HepG2 (cell line): Measurements from ENCODE around the gene SERTAD3. TPM values are rescaled to one million over a fixed set of nuclear protein-coding genes. Genes with fewer than 3 reads are reported as not detected.

Experiments
- DMTF1 ChIP-seq: sonication (generic); formaldehyde crosslinking; IDR thresholded peaks from 2 replicates; pipeline ENCODE4 v1.4.0; 2020; ENCODE audit warnings: mild to moderate bottlenecking, missing genetic modification reagents
- EED ChIP-seq: sonication (generic); formaldehyde crosslinking; IDR thresholded peaks from 2 replicates; pipeline ENCODE4 v1.5.0; 2020; ENCODE audit warnings: mild to moderate bottlenecking, missing genetic modification reagents
- GTF3A ChIP-seq: sonication (generic); formaldehyde crosslinking; conservative IDR thresholded peaks from 2 replicates; pipeline ENCODE4 v1.4.0; 2020; ENCODE audit warnings: mild to moderate bottlenecking, missing genetic modification reagents
- KDM1A ChIP-seq: IDR thresholded peaks from 2 replicates; pipeline ENCODE4 v1.6.1; 2016; ENCODE audit warnings: missing compliant biosample characterization
- KMT2B ChIP-seq: IDR thresholded peaks from 2 replicates; pipeline ENCODE4 v1.6.1; 2016; ENCODE audit warnings: missing genetic modification reagents, missing compliant biosample characterization
- NFAT5 ChIP-seq: sonication (generic); formaldehyde crosslinking; IDR thresholded peaks from 2 replicates; pipeline ENCODE4 v1.4.0; 2020; ENCODE audit warnings: missing genetic modification reagents
- NR2F2 ChIP-seq: IDR thresholded peaks from 2 replicates; pipeline ENCODE4 v1.6.1; 2012; ENCODE audit warnings: low read depth, inconsistent platforms, borderline replicate concordance
- PRDM15 ChIP-seq: sonication (generic); formaldehyde crosslinking; IDR thresholded peaks from 2 replicates; pipeline ENCODE4 v1.4.0; 2020; ENCODE audit warnings: missing genetic modification reagents
- SALL2 ChIP-seq: sonication (generic); formaldehyde crosslinking; IDR thresholded peaks from 2 replicates; pipeline ENCODE4 v1.8.1; 2023; ENCODE audit warnings: mild to moderate bottlenecking, missing genetic modification reagents, inconsistent platforms
- TOPORS ChIP-seq: sonication (generic); formaldehyde crosslinking; IDR thresholded peaks from 2 replicates; pipeline ENCODE4 v1.8.0; 2023; ENCODE audit warnings: mild to moderate bottlenecking, missing genetic modification reagents
- ZMAT5 ChIP-seq: sonication (generic); formaldehyde crosslinking; IDR thresholded peaks from 2 replicates; pipeline ENCODE4 v1.5.0; 2020; ENCODE audit warnings: mild to moderate bottlenecking, low read depth, missing genetic modification reagents, borderline replicate concordance
- ZNF280B ChIP-seq: sonication (generic); formaldehyde crosslinking; IDR thresholded peaks from 2 replicates; pipeline ENCODE4 v1.5.0; 2020; ENCODE audit warnings: missing genetic modification reagents, mild to moderate bottlenecking, borderline replicate concordance
- ZNF674 ChIP-seq: sonication (generic); formaldehyde crosslinking; IDR thresholded peaks from 2 replicates; pipeline ENCODE4 v1.5.0; 2020; ENCODE audit warnings: low read depth, mild to moderate bottlenecking, missing genetic modification reagents
- ZNF780A ChIP-seq: sonication (generic); formaldehyde crosslinking; IDR thresholded peaks from 2 replicates; pipeline ENCODE4 v1.8.0; 2022; ENCODE audit warnings: mild to moderate bottlenecking, missing genetic modification reagents, moderate library complexity
- ZNF816 ChIP-seq: sonication (generic); formaldehyde crosslinking; IDR thresholded peaks from 2 replicates; pipeline ENCODE4 v1.8.0; 2022; ENCODE audit warnings: missing genetic modification reagents, mild to moderate bottlenecking, borderline replicate concordance
- polyA plus RNA-seq, 8 experiments: library from polyadenylated mRNA; depleted of rRNA in 3 of 8; stranded (reverse) in 7 of 8; unstranded in 1 of 8; fragments of >200 nt; fragmentation: Illumina TruSeq in 4 of 8; extraction: Trizol in 4 of 8; gene quantifications; 2 replicates each; pipeline versions ENCODE4 v1.2.1 to v1.2.3, GENCODE V29; 2011 to 2016; ENCODE audit warnings: low read depth in 4 of 8, missing spikeins in 1 of 8, mixed read lengths in 1 of 8; ENCODE audit not compliant: insufficient read depth in 1 of 8
- total RNA-seq, 5 experiments: library from RNA; depleted of rRNA; stranded (reverse); fragments of >200 nt; fragmentation: Illumina TruSeq; extraction: Trizol; gene quantifications; 2 replicates each; pipeline ENCODE4 v1.2.3, GENCODE V29; 2016; ENCODE audit warnings: low read depth in 1 of 5

Gene SERTAD3
- total and polyA plus RNA-seq, 2 of the 13 experiments (the other 11 are each of a cell fraction or from before 2014, with no cell fraction given), result 9.6 to 16.9 TPM

- no peak for TF ChIP-seq PRDM15 (CRISPR knock-in tag)
- TF ChIP-seq ZNF816 (CRISPR knock-in tag), result no peak
- TF ChIP-seq DMTF1, result no peak
- TF ChIP-seq EED, result no peak
- no peak; the same call in 1 of the 2 replicates for TF ChIP-seq TOPORS (CRISPR knock-in tag)
- no peak for TF ChIP-seq KMT2B (CRISPR knock-in tag)
- no peak for TF ChIP-seq NR2F2
- no peak for TF ChIP-seq GTF3A (CRISPR knock-in tag)
- TF ChIP-seq ZNF780A (CRISPR knock-in tag), result no peak
- TF ChIP-seq ZNF280B (CRISPR knock-in tag), result no peak
- TF ChIP-seq NFAT5 (CRISPR knock-in tag), result no peak
- TF ChIP-seq ZNF674 (CRISPR knock-in tag), result no peak
- TF ChIP-seq SALL2, result peak; percentile 42; the same call in 1 of the 2 replicates
- TF ChIP-seq KDM1A (CRISPR knock-in tag), result no peak
- no peak for TF ChIP-seq ZMAT5 (CRISPR knock-in tag)
Measured at GRCh38 chr19:40443131-40443999, 770 bp downstream of the SERTAD3 start (continued).
